Natural killer cell (primary cell): ENCODE results near the gene SLC27A4. TPM values are rescaled to one million over a fixed set of nuclear protein-coding genes. Genes with fewer than 3 reads are reported as not detected.

ENCODE experiments used
- ATAC-seq, 3 donors: fragments of 150-1000 bp in 2 of 3; fragments of 200-7000 bp in 1 of 3; cut with Tn5 transposase; 1 replicate in 1 of 3; 2 replicates in 2 of 3; pipeline ENCODE4 v1.10.0; 2021; ENCODE audit warnings: mild to moderate bottlenecking in 2 of 3, moderate library complexity in 2 of 3
- DNase-seq, 2 donors: peaks; one replicate each; pipeline versions ENCODE4 v3.0.0 to v3.0.0-alpha.2; 2013 to 2021; ENCODE audit warnings: mixed read lengths in 1 of 2
- H3K27ac ChIP-seq: one replicate; pipeline ENCODE4 v1.5.1; 2013; ENCODE audit warnings: mild to moderate bottlenecking, low read length
- H3K27me3 ChIP-seq: one replicate; pipeline ENCODE4 v1.6.1; 2013; ENCODE audit warnings: low read length; ENCODE audit not compliant: control insufficient read depth, insufficient read depth
- H3K36me3 ChIP-seq: one replicate; pipeline ENCODE4 v1.6.1; 2013; ENCODE audit warnings: low read length; ENCODE audit not compliant: control insufficient read depth, insufficient read depth
- H3K4me1 ChIP-seq: one replicate; pipeline ENCODE4 v1.6.1; 2013; ENCODE audit warnings: low read length; ENCODE audit not compliant: control insufficient read depth, insufficient read depth
- H3K4me3 ChIP-seq: one replicate; pipeline ENCODE4 v1.5.1; 2013; ENCODE audit warnings: low read length
- H3K9me3 ChIP-seq: one replicate; pipeline ENCODE4 v1.6.1; 2013; ENCODE audit warnings: low read length; ENCODE audit not compliant: control insufficient read depth, insufficient read depth
- H3K27ac Mint-ChIP-seq, 2 donors: one replicate each; pipeline ENCODE4 v1.8.0; 2022; ENCODE audit warnings: mild to moderate bottlenecking in 2 of 2, mixed read lengths in 2 of 2, moderate library complexity in 1 of 2
- H3K27me3 Mint-ChIP-seq, 2 donors: one replicate each; pipeline ENCODE4 v1.8.0; 2022; ENCODE audit warnings: low read depth in 2 of 2, mixed read lengths in 2 of 2
- H3K36me3 Mint-ChIP-seq: one replicate; pipeline ENCODE4 v1.8.0; 2022; ENCODE audit warnings: mixed read lengths
- H3K4me1 Mint-ChIP-seq, 2 donors: one replicate each; pipeline ENCODE4 v1.8.0; 2022; ENCODE audit warnings: mixed read lengths in 2 of 2
- H3K4me3 Mint-ChIP-seq: one replicate; pipeline ENCODE4 v1.8.0; 2022; ENCODE audit warnings: mild to moderate bottlenecking, moderate library complexity, mixed read lengths
- H3K9me3 Mint-ChIP-seq, 2 donors: one replicate each; pipeline ENCODE4 v1.8.0; 2022; ENCODE audit warnings: mixed read lengths in 2 of 2
- WGBS: methylation state at CpG from one replicate; pipeline ENCODE4 v1.1.7; 2013; ENCODE audit warnings: missing lambda C conversion rate; ENCODE audit not compliant: insufficient coverage; 5-methylcytosine and 5-hydroxymethylcytosine counted together
- intact Hi-C: fragments of 100-400 bp; cut with micrococcal nuclease; formaldehyde crosslinking; loops from one replicate; pipeline ENCODE4 v1.14.2; 2022
- total RNA-seq, 4 donors: library from RNA; stranded (reverse); fragments of 120-200 nt in 1 of 4; gene quantifications; one replicate each; pipeline versions ENCODE4 v1.2.3 to v1.2.4, GENCODE V29; 2013 to 2022
- TF ChIP-seq, protein P1 (sequence below): fragments of 200-600 bp; IDR thresholded peaks from one replicate; pipeline ENCODE4 v1.8.0; 2022; ENCODE audit warnings: antibody characterized with exemption

The SLC27A4 gene
- total RNA-seq, 3 donors from 2014 or later (not counting 1 experiment from before 2014, with no cell fraction given): 7.7 to 12.3 (median 11.2) TPM

GRCh38 chr9:128358090-128358489 lies 17.8 kb downstream of the SLC27A4 start:
- no peak for ATAC-seq
- Histone ChIP-seq H3K4me1 (peaks cover 10% of the 10 kb centered on the region), H3K36me3 (peaks cover 11% of the 10 kb centered on the region), H3K4me3 (no peak overlapping the region), H3K9me3 (no peaks in the 10 kb centered on the region), H3K27me3 (no peaks in the 10 kb centered on the region), H3K27ac (no peak overlapping the region)
- Mint-ChIP-seq H3K4me1 (peaks cover 7 to 8% of the 10 kb centered on the region in 2 donors), H3K4me3 (no peak overlapping the region), H3K9me3 (no peaks in the 10 kb centered on the region), H3K27ac (no peak overlapping the region), H3K27me3 (no peaks in the 10 kb centered on the region), H3K36me3 (no peaks in the 10 kb centered on the region)
- WGBS: 93% methylated on average over 8 of the region's 8 CpGs
- TF ChIP-seq, protein P1, sequence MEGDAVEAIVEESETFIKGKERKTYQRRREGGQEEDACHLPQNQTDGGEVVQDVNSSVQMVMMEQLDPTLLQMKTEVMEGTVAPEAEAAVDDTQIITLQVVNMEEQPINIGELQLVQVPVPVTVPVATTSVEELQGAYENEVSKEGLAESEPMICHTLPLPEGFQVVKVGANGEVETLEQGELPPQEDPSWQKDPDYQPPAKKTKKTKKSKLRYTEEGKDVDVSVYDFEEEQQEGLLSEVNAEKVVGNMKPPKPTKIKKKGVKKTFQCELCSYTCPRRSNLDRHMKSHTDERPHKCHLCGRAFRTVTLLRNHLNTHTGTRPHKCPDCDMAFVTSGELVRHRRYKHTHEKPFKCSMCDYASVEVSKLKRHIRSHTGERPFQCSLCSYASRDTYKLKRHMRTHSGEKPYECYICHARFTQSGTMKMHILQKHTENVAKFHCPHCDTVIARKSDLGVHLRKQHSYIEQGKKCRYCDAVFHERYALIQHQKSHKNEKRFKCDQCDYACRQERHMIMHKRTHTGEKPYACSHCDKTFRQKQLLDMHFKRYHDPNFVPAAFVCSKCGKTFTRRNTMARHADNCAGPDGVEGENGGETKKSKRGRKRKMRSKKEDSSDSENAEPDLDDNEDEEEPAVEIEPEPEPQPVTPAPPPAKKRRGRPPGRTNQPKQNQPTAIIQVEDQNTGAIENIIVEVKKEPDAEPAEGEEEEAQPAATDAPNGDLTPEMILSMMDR: no peak
- DNase-seq: no peak
- intact Hi-C loops: no loop called here

GRCh38 chr9:128358861-128359260 lies 18.5 kb downstream of the SLC27A4 start:
- ATAC-seq (no peak), DNase-seq (no peak)
- H3K27ac Mint-ChIP-seq: no peak overlapping the region
- H3K4me3 Mint-ChIP-seq: no peak overlapping the region
- H3K4me1 ChIP-seq: peaks cover 10% of the 10 kb centered on the region
- no peak overlapping the region for H3K27ac ChIP-seq
- no peaks in the 10 kb centered on the region for H3K36me3 Mint-ChIP-seq
- H3K36me3 ChIP-seq: peaks cover 8% of the 10 kb centered on the region
- intact Hi-C loops: no loop called here
- no peaks in the 10 kb centered on the region for H3K27me3 ChIP-seq
- no peak overlapping the region for H3K4me3 ChIP-seq
- no peaks in the 10 kb centered on the region for H3K9me3 ChIP-seq
- WGBS: 91% methylated on average over 4 of the region's 4 CpGs
- no peaks in the 10 kb centered on the region for H3K9me3 Mint-ChIP-seq
- H3K27me3 Mint-ChIP-seq: no peaks in the 10 kb centered on the region
- H3K4me1 Mint-ChIP-seq: peaks cover 7 to 8% of the 10 kb centered on the region in 2 donors
- TF ChIP-seq, protein P1: no peak

GRCh38 chr9:128360826-128361225 lies 20.5 kb downstream of the SLC27A4 start:
- Histone ChIP-seq H3K9me3 (no peaks in the 10 kb centered on the region), H3K4me3 (no peak overlapping the region), H3K27me3 (no peaks in the 10 kb centered on the region), H3K27ac (no peak overlapping the region), H3K36me3 (peaks cover 2% of the 10 kb centered on the region), H3K4me1 (peaks cover 18% of the 10 kb centered on the region)
- H3K27ac Mint-ChIP-seq: no peak overlapping the region
- H3K4me3 Mint-ChIP-seq: no peak overlapping the region
- no peaks in the 10 kb centered on the region for H3K36me3 Mint-ChIP-seq
- TF ChIP-seq, protein P1: no peak
- ATAC-seq (no peak), DNase-seq (no peak)
- WGBS: 91% methylated on average over 1 of the region's 2 CpGs
- intact Hi-C loops: no loop called here
- H3K4me1 Mint-ChIP-seq: peaks cover 7 to 8% of the 10 kb centered on the region in 2 donors
- H3K27me3 Mint-ChIP-seq: peaks cover 0 to 6% of the 10 kb centered on the region in 2 donors
- no peaks in the 10 kb centered on the region for H3K9me3 Mint-ChIP-seq

GRCh38 chr9:128361296-128361985 lies 21.1 kb downstream of the SLC27A4 start:
- H3K27me3 Mint-ChIP-seq: peaks cover 0 to 7% of the 10 kb centered on the region in 2 donors
- peak overlapping the region; percentile 80 for H3K4me3 Mint-ChIP-seq
- H3K4me3 ChIP-seq: no peak overlapping the region
- DNase-seq (no peak), ATAC-seq (no peak)
- H3K36me3 Mint-ChIP-seq: no peaks in the 10 kb centered on the region
- intact Hi-C loops: no loop called here
- TF ChIP-seq, protein P1: no peak
- H3K4me1 Mint-ChIP-seq: peaks cover 7 to 8% of the 10 kb centered on the region in 2 donors
- H3K4me1 ChIP-seq: peaks cover 18% of the 10 kb centered on the region
- H3K36me3 ChIP-seq: no peaks in the 10 kb centered on the region
- H3K9me3 ChIP-seq: no peaks in the 10 kb centered on the region
- no peak overlapping the region for H3K27ac ChIP-seq
- WGBS: 67% methylated on average over 14 of the region's 14 CpGs
- no peaks in the 10 kb centered on the region for H3K27me3 ChIP-seq
- H3K27ac Mint-ChIP-seq: peak overlapping the region in 1 of 2 donors; percentile 49
- H3K9me3 Mint-ChIP-seq: no peaks in the 10 kb centered on the region
